ENCODE data around the gene ATXN1.

Gene ATXN1

DNA sequence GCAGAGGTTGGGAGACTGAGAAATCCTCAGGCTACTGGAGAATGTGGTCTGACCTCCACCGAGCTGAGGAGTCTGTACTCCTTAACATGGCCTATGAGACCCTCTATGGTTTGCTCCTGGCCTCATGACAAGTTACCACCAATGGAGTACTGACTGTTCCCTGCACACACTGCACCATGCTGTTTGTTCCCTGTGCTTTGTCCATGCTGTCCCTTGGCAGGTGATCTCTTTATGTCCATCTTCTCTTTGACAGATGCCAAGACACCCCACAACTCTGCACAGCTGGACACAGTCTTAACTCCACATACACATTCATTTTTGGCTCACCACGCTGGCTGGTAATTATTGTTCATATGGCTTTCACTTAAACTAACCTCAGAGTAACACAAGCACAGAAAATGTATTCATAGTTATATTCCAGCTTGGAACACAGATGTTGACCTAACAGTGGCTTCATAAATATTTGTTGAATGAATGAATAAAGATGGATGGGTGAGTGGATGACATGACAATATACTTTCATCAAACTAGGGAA, 258.0 kb downstream of the ATXN1 start:
- Histone ChIP-seq H3K4me2 (peak overlapping the region; percentile 39), H3K79me2 (ENCODE audit: insufficient read depth, low read depth) (peaks cover 4% of the 10 kb centered on the region; the same call in 1 of the 2 replicates), H3K4me3 (IDR thresholded peaks at IDR 0.05; ENCODE audit: insufficient read depth, low read depth, low read length) (no peak overlapping the region), H3K9ac (no peak overlapping the region), H4K20me1 (ENCODE audit: insufficient read depth) (no peaks in the 10 kb centered on the region), H2AFZ (ENCODE audit: low read depth) (no peak overlapping the region), H3K4me1 (ENCODE audit: low read depth, poor library complexity, severe bottlenecking) (peaks cover 77% of the 10 kb centered on the region), H3K36me3 (ENCODE audit: insufficient read depth) (no peaks in the 10 kb centered on the region), H3K27me3 (ENCODE audit: insufficient read depth, low read depth) (no peaks in the 10 kb centered on the region), H3K27ac (peak overlapping the region; percentile 43; the same call in 1 of the 2 replicates)
- TF ChIP-seq, protein P1, sequence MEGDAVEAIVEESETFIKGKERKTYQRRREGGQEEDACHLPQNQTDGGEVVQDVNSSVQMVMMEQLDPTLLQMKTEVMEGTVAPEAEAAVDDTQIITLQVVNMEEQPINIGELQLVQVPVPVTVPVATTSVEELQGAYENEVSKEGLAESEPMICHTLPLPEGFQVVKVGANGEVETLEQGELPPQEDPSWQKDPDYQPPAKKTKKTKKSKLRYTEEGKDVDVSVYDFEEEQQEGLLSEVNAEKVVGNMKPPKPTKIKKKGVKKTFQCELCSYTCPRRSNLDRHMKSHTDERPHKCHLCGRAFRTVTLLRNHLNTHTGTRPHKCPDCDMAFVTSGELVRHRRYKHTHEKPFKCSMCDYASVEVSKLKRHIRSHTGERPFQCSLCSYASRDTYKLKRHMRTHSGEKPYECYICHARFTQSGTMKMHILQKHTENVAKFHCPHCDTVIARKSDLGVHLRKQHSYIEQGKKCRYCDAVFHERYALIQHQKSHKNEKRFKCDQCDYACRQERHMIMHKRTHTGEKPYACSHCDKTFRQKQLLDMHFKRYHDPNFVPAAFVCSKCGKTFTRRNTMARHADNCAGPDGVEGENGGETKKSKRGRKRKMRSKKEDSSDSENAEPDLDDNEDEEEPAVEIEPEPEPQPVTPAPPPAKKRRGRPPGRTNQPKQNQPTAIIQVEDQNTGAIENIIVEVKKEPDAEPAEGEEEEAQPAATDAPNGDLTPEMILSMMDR (conservative IDR thresholded peaks at IDR 0.05; ENCODE audit: low read depth, low read length) = no peak

DNA sequence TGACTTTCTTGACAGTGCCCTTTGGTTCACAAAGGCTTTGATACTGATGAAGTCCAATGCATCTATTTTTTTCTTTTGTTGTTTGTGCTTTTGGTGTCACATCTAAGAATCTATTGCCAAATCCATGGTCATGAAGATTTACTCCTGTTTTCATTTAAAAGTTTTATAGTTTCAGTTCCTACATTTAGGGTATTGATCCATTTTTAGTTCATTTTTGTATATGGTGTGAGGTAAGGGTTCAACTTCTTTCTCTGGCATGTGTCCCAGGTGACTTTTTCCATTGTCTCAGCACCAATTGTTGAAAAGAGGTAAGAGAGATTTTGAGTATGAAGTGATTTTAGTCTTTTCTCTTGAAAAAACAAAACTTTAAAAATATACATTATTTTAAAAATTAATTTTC, 262.3 kb downstream of the ATXN1 start:
- no peak overlapping the region for H2AFZ ChIP-seq (ENCODE audit: low read depth)
- TF ChIP-seq, protein P1 (conservative IDR thresholded peaks at IDR 0.05; ENCODE audit: low read depth, low read length) = no peak
- no peaks in the 10 kb centered on the region for H4K20me1 ChIP-seq (ENCODE audit: insufficient read depth)
- peak overlapping the region; percentile 47; the same call in 1 of the 2 replicates for H3K4me2 ChIP-seq
- no peaks in the 10 kb centered on the region for H3K36me3 ChIP-seq (ENCODE audit: insufficient read depth)
- H3K4me1 ChIP-seq (ENCODE audit: low read depth, poor library complexity, severe bottlenecking) = peaks cover 81% of the 10 kb centered on the region
- no peak overlapping the region for H3K4me3 ChIP-seq (IDR thresholded peaks at IDR 0.05; ENCODE audit: insufficient read depth, low read depth, low read length)
- H3K9ac ChIP-seq = no peak overlapping the region
- no peak overlapping the region for H3K27ac ChIP-seq
- no peaks in the 10 kb centered on the region for H3K27me3 ChIP-seq (ENCODE audit: insufficient read depth, low read depth)
- peaks cover 4% of the 10 kb centered on the region; the same call in 1 of the 2 replicates for H3K79me2 ChIP-seq (ENCODE audit: insufficient read depth, low read depth)

DNA sequence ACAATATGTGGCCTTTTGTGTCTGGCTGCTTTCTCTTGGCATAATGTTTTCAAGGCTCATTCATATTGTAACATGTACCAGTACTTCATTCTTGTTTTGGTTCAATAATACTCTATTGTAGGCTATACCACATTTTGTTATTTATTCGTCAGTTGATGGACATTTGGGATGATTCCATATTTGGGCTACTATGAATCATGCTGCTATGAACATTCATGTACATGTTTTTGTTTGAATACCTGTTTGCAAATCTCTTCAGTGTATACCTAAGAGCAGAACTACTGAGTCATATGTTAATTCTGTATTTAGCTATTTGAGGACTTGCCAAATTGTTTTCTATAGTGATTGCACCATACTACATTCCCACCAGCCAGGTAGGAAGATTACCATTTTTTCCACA, 263.0 kb downstream of the ATXN1 start:
- Histone ChIP-seq H4K20me1 (ENCODE audit: insufficient read depth) (no peaks in the 10 kb centered on the region), H3K4me1 (ENCODE audit: low read depth, poor library complexity, severe bottlenecking) (peaks cover 81% of the 10 kb centered on the region), H3K4me3 (IDR thresholded peaks at IDR 0.05; ENCODE audit: insufficient read depth, low read depth, low read length) (no peak overlapping the region), H2AFZ (ENCODE audit: low read depth) (no peak overlapping the region), H3K9ac (no peak overlapping the region), H3K27me3 (ENCODE audit: insufficient read depth, low read depth) (no peaks in the 10 kb centered on the region), H3K4me2 (no peak overlapping the region), H3K79me2 (ENCODE audit: insufficient read depth, low read depth) (peaks cover 4% of the 10 kb centered on the region; the same call in 1 of the 2 replicates), H3K36me3 (ENCODE audit: insufficient read depth) (no peaks in the 10 kb centered on the region), H3K27ac (no peak overlapping the region)
- TF ChIP-seq, protein P1 (conservative IDR thresholded peaks at IDR 0.05; ENCODE audit: low read depth, low read length) = no peak

DNA sequence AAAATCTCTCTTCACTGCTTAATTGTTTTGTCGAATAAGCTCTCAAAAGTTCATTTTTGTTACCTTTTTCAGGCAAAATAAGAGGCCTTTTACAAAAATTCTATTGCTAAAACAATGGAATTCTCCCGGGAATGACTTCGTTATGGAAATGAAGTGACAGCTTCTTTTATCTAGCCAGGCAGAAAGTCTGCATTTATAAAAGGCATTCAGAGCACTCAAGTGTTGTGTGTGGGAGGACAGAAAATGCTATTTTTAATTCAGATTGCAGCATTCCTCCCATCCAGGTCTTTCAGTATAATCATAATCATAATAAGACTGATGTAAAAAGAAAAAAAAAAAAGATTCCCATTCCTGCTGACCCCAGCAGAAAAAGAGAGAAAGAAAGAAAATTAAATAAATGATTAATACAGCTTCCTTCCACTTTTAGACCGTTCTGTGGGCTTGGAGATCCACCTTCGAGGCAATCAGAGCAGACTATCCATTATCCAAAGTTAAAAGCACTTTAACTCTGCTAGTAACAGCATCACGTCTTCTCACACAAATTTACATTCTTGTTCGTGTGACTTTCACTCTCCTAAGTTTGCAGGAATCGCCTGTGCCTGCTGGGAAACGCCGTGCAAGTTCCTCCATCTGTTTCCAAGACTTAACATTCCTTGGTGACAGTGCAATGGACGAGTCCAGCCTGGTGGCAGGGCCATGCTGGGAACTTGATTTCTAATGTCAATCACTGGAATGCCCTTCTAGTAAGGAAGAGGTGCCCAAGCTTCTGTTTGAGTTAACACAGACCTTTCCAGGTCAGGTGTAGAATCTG, 264.1 kb downstream of the ATXN1 start:
- Histone ChIP-seq H2AFZ (ENCODE audit: low read depth) (no peak overlapping the region), H3K36me3 (ENCODE audit: insufficient read depth) (no peaks in the 10 kb centered on the region), H3K27me3 (ENCODE audit: insufficient read depth, low read depth) (no peaks in the 10 kb centered on the region), H3K4me2 (no peak overlapping the region), H4K20me1 (ENCODE audit: insufficient read depth) (no peaks in the 10 kb centered on the region), H3K4me1 (ENCODE audit: low read depth, poor library complexity, severe bottlenecking) (peaks cover 74% of the 10 kb centered on the region), H3K9ac (no peak overlapping the region), H3K4me3 (IDR thresholded peaks at IDR 0.05; ENCODE audit: insufficient read depth, low read depth, low read length) (no peak overlapping the region), H3K79me2 (ENCODE audit: insufficient read depth, low read depth) (peaks cover 2% of the 10 kb centered on the region; the same call in 1 of the 2 replicates), H3K27ac (no peak overlapping the region)
- TF ChIP-seq, protein P1 (conservative IDR thresholded peaks at IDR 0.05; ENCODE audit: low read depth, low read length) = no peak

Data from KMS-11 (cell line).